Ascending aorta (tissue), 2 donors: ENCODE results near the gene P2RX2. TPM values are rescaled to one million over a fixed set of nuclear protein-coding genes. Genes with fewer than 3 reads are reported as not detected.
"Not testable (repeated sequence)": the region's sequence is repeated elsewhere in the genome, so short reads cannot be mapped to it uniquely, and the experiment has no call there.

Experiments
- DNase-seq, 2 donors: peaks; one replicate each; pipeline ENCODE4 v3.0.0-alpha.2; 2019; ENCODE audit warnings: low spot score in 2 of 2
- H3K27ac ChIP-seq, 2 donors: fragments of 200-600 bp; sonication (generic); one replicate each; pipeline ENCODE4 v1.5.1; 2016 to 2017; ENCODE audit warnings: mild to moderate bottlenecking in 1 of 2
- H3K27me3 ChIP-seq: fragments of 200-600 bp; sonication (generic); one replicate; pipeline ENCODE4 v1.5.1; 2017
- H3K36me3 ChIP-seq, 2 donors: fragments of 200-600 bp; sonication (generic); one replicate each; pipeline ENCODE4 v1.5.1; 2016
- H3K4me1 ChIP-seq, 2 donors: fragments of 200-600 bp; sonication (generic); one replicate each; pipeline ENCODE4 v1.5.1; 2016 to 2017; ENCODE audit warnings: mild to moderate bottlenecking in 1 of 2
- H3K4me3 ChIP-seq, 2 donors: fragments of 200-600 bp; sonication (generic); one replicate each; pipeline ENCODE4 v1.5.1; 2016 to 2017; ENCODE audit warnings: mild to moderate bottlenecking in 1 of 2
- H3K9me3 ChIP-seq, 2 donors: fragments of 200-600 bp; sonication (generic); one replicate each; pipeline ENCODE4 v1.5.1; 2016
- CTCF ChIP-seq, 3 experiments: fragments of 200-600 bp in 2 of 3; fragments of 450-650 bp in 1 of 3; sonication (generic) in 2 of 3; IDR thresholded peaks; one replicate each; pipeline ENCODE4 v1.5.1; 2016 to 2019; ENCODE audit warnings: antibody characterized with exemption in 3 of 3, mild to moderate bottlenecking in 1 of 3, moderate library complexity in 1 of 3
- intact Hi-C: fragments of 100-400 bp; cut with DNase I; formaldehyde crosslinking; loops from one replicate; pipeline ENCODE4 v1.15.1; 2023
- total RNA-seq: library from RNA; depleted of rRNA; stranded (reverse); fragments of >200 nt; gene quantifications from one replicate; pipeline ENCODE4 v1.1.0, GENCODE V29; 2016

The P2RX2 gene
- total RNA-seq, 1 donor from 2014 or later: not detected

GRCh38 chr12:132593938-132594358 lies 24.6 kb upstream of the P2RX2 start:
- intact Hi-C loops: no loop called here
- no peaks in the 10 kb centered on the region for H3K27me3 ChIP-seq
- peak overlapping the region in 1 of 2 donors; percentile 22 for H3K4me3 ChIP-seq
- no peaks in the 10 kb centered on the region for H3K36me3 ChIP-seq
- peak; percentile 63 to 81 for DNase-seq
- no peaks in the 10 kb centered on the region for H3K9me3 ChIP-seq
- no peak for TF ChIP-seq CTCF (IDR thresholded peaks at IDR 0.05)
- no peak overlapping the region for H3K27ac ChIP-seq
- peaks cover 0 to 3% of the 10 kb centered on the region in 2 donors for H3K4me1 ChIP-seq

- H3K27ac ChIP-seq: no peak overlapping the region
- DNase-seq: no peak
- intact Hi-C loops: no loop called here
- H3K4me3 ChIP-seq: no peak overlapping the region
- no peaks in the 10 kb centered on the region for H3K27me3 ChIP-seq
- no peaks in the 10 kb centered on the region for H3K9me3 ChIP-seq
- TF ChIP-seq CTCF (IDR thresholded peaks at IDR 0.05): no peak
- no peaks in the 10 kb centered on the region for H3K36me3 ChIP-seq
- peaks cover 0 to 3% of the 10 kb centered on the region in 2 donors for H3K4me1 ChIP-seq
Observed at GRCh38 chr12:132595183-132595582, 23.4 kb upstream of the P2RX2 start.

GRCh38 chr12:132596016-132596415 lies 22.6 kb upstream of the P2RX2 start:
- intact Hi-C loops: no loop called here

GRCh38 chr12:132597333-132598316 lies 21.0 kb upstream of the P2RX2 start:
- Histone ChIP-seq H3K4me3 (peak overlapping the region in 1 of 2 donors; percentile 66), H3K27me3 (no peaks in the 10 kb centered on the region), H3K4me1 (peaks cover 0 to 7% of the 10 kb centered on the region in 2 donors), H3K36me3 (no peaks in the 10 kb centered on the region), H3K27ac (peak overlapping the region in 1 of 2 donors; percentile 71), H3K9me3 (no peaks in the 10 kb centered on the region)
- TF ChIP-seq CTCF (IDR thresholded peaks at IDR 0.05): no peak
- DNase-seq: no peak
- intact Hi-C loops: no loop called here

More at GRCh38 chr12:132596016-132596415, 22.6 kb upstream of the P2RX2 start:
- H3K27me3 ChIP-seq: no peaks in the 10 kb centered on the region
- no peak overlapping the region for H3K27ac ChIP-seq
- H3K4me1 ChIP-seq: peaks cover 0 to 7% of the 10 kb centered on the region in 2 donors
- H3K36me3 ChIP-seq: no peaks in the 10 kb centered on the region
- TF ChIP-seq CTCF (IDR thresholded peaks at IDR 0.05): no peak
- DNase-seq: no peak
- no peaks in the 10 kb centered on the region for H3K9me3 ChIP-seq
- no peak overlapping the region for H3K4me3 ChIP-seq

- not testable (repeated sequence) for H3K27me3 ChIP-seq
Observed at GRCh38 chr12:132599502-132599901, 19.1 kb upstream of the P2RX2 start.

More at GRCh38 chr12:132599502-132599901, 19.1 kb upstream of the P2RX2 start:
- intact Hi-C loops, H3K9me3 ChIP-seq, DNase-seq, H3K4me3 ChIP-seq, H3K27ac ChIP-seq, H3K36me3 ChIP-seq: not testable (repeated sequence)
- H3K4me1 ChIP-seq: peaks cover 0 to 10% of the 10 kb centered on the region in 2 donors
